ENCODE data around the gene ENO1.
"Not testable (repeated sequence)": the region's sequence is repeated elsewhere in the genome, so short reads cannot be mapped to it uniquely, and the experiment has no call there.

ENO1 gene

GRCh38 chr1:8835941-8836643, 42.4 kb downstream of the ENO1 start:
- no peaks in the 10 kb centered on the region for H3K36me3 ChIP-seq (ENCODE audit: control insufficient read depth, insufficient read depth, low read length, severe bottlenecking)
- H3K27me3 ChIP-seq (replicated peaks; ENCODE audit: control insufficient read depth, insufficient read depth, low read length): no peaks in the 10 kb centered on the region
- no peaks in the 10 kb centered on the region for H3K9me3 ChIP-seq (ENCODE audit: control insufficient read depth, low read length)
- DNase-seq (ENCODE audit: low read depth): peak; percentile 42
- H3K9ac ChIP-seq (ENCODE audit: low read length): no peak overlapping the region
- no peak overlapping the region for H3K4me3 ChIP-seq (ENCODE audit: low read length)
- no peaks in the 10 kb centered on the region for H3K4me1 ChIP-seq (ENCODE audit: control insufficient read depth, insufficient read depth, low read length)

- H3K27me3 ChIP-seq (replicated peaks; ENCODE audit: control insufficient read depth, insufficient read depth, low read length): no peaks in the 10 kb centered on the region
- H3K36me3 ChIP-seq (ENCODE audit: control insufficient read depth, insufficient read depth, low read length, severe bottlenecking): no peaks in the 10 kb centered on the region
- H3K9ac ChIP-seq (ENCODE audit: low read length): no peak overlapping the region
- no peak overlapping the region for H3K4me3 ChIP-seq (ENCODE audit: low read length)
- H3K4me1 ChIP-seq (ENCODE audit: control insufficient read depth, insufficient read depth, low read length): no peaks in the 10 kb centered on the region
- no peak for DNase-seq (ENCODE audit: low read depth)
- no peaks in the 10 kb centered on the region for H3K9me3 ChIP-seq (ENCODE audit: control insufficient read depth, low read length)
Observed at GRCh38 chr1:8831340-8831739, 47.1 kb downstream of the ENO1 start.

GRCh38 chr1:8830732-8831131, 47.8 kb downstream of the ENO1 start:
- H3K4me1 ChIP-seq (ENCODE audit: control insufficient read depth, insufficient read depth, low read length); DNase-seq (ENCODE audit: low read depth); H3K9ac ChIP-seq (ENCODE audit: low read length); H3K27me3 ChIP-seq (replicated peaks; ENCODE audit: control insufficient read depth, insufficient read depth, low read length); H3K9me3 ChIP-seq (ENCODE audit: control insufficient read depth, low read length); H3K36me3 ChIP-seq (ENCODE audit: control insufficient read depth, insufficient read depth, low read length, severe bottlenecking); H3K4me3 ChIP-seq (ENCODE audit: low read length): not testable (repeated sequence)

- no peak overlapping the region for H3K4me3 ChIP-seq (ENCODE audit: low read length)
- no peaks in the 10 kb centered on the region for H3K27me3 ChIP-seq (replicated peaks; ENCODE audit: control insufficient read depth, insufficient read depth, low read length)
- H3K36me3 ChIP-seq (ENCODE audit: control insufficient read depth, insufficient read depth, low read length, severe bottlenecking): no peaks in the 10 kb centered on the region
- H3K9me3 ChIP-seq (ENCODE audit: control insufficient read depth, low read length): no peaks in the 10 kb centered on the region
- H3K4me1 ChIP-seq (ENCODE audit: control insufficient read depth, insufficient read depth, low read length): peaks cover 17% of the 10 kb centered on the region
- H3K9ac ChIP-seq (ENCODE audit: low read length): no peak overlapping the region
- peak; percentile 27 for DNase-seq (ENCODE audit: low read depth)
Observed at GRCh38 chr1:8825985-8826481, 52.5 kb downstream of the ENO1 start.

GRCh38 chr1:8823295-8823664, 55.2 kb downstream of the ENO1 start:
- no peak for DNase-seq (ENCODE audit: low read depth)
- Histone ChIP-seq H3K27me3 (replicated peaks; ENCODE audit: control insufficient read depth, insufficient read depth, low read length) (no peaks in the 10 kb centered on the region), H3K9me3 (ENCODE audit: control insufficient read depth, low read length) (no peaks in the 10 kb centered on the region), H3K4me1 (ENCODE audit: control insufficient read depth, insufficient read depth, low read length) (peaks cover 21% of the 10 kb centered on the region), H3K4me3 (ENCODE audit: low read length) (no peak overlapping the region), H3K36me3 (ENCODE audit: control insufficient read depth, insufficient read depth, low read length, severe bottlenecking) (no peaks in the 10 kb centered on the region), H3K9ac (ENCODE audit: low read length) (no peak overlapping the region)

GRCh38 chr1:8822373-8823294, 55.9 kb downstream of the ENO1 start:
- Histone ChIP-seq H3K9ac (ENCODE audit: low read length) (no peak overlapping the region), H3K36me3 (ENCODE audit: control insufficient read depth, insufficient read depth, low read length, severe bottlenecking) (no peaks in the 10 kb centered on the region), H3K27me3 (replicated peaks; ENCODE audit: control insufficient read depth, insufficient read depth, low read length) (no peaks in the 10 kb centered on the region), H3K4me1 (ENCODE audit: control insufficient read depth, insufficient read depth, low read length) (peaks cover 23% of the 10 kb centered on the region), H3K4me3 (ENCODE audit: low read length) (no peak overlapping the region), H3K9me3 (ENCODE audit: control insufficient read depth, low read length) (no peaks in the 10 kb centered on the region)
- peak; percentile 86 for DNase-seq (ENCODE audit: low read depth)

- no peak overlapping the region for H3K4me3 ChIP-seq (ENCODE audit: low read length)
- no peaks in the 10 kb centered on the region for H3K9me3 ChIP-seq (ENCODE audit: control insufficient read depth, low read length)
- no peak for DNase-seq (ENCODE audit: low read depth)
Observed at GRCh38 chr1:8821084-8821483, 57.4 kb downstream of the ENO1 start.

GRCh38 chr1:8818789-8819188, 59.7 kb downstream of the ENO1 start:
- peaks cover 44% of the 10 kb centered on the region for H3K4me1 ChIP-seq (ENCODE audit: control insufficient read depth, insufficient read depth, low read length)
- not testable (repeated sequence) for DNase-seq (ENCODE audit: low read depth); H3K9ac ChIP-seq (ENCODE audit: low read length); H3K9me3 ChIP-seq (ENCODE audit: control insufficient read depth, low read length); H3K36me3 ChIP-seq (ENCODE audit: control insufficient read depth, insufficient read depth, low read length, severe bottlenecking); H3K27me3 ChIP-seq (replicated peaks; ENCODE audit: control insufficient read depth, insufficient read depth, low read length)
- peak overlapping the region; percentile 89 for H3K4me3 ChIP-seq (ENCODE audit: low read length)

More at GRCh38 chr1:8821084-8821483, 57.4 kb downstream of the ENO1 start:
- no peaks in the 10 kb centered on the region for H3K27me3 ChIP-seq (replicated peaks; ENCODE audit: control insufficient read depth, insufficient read depth, low read length)
- H3K36me3 ChIP-seq (ENCODE audit: control insufficient read depth, insufficient read depth, low read length, severe bottlenecking): no peaks in the 10 kb centered on the region
- peaks cover 26% of the 10 kb centered on the region for H3K4me1 ChIP-seq (ENCODE audit: control insufficient read depth, insufficient read depth, low read length)
- H3K9ac ChIP-seq (ENCODE audit: low read length): no peak overlapping the region

- no peaks in the 10 kb centered on the region for H3K9me3 ChIP-seq (ENCODE audit: control insufficient read depth, low read length)
- peak overlapping the region; percentile 89 for H3K4me3 ChIP-seq (ENCODE audit: low read length)
- peak overlapping the region; percentile 98 for H3K9ac ChIP-seq (ENCODE audit: low read length)
- DNase-seq (ENCODE audit: low read depth): peak; percentile 80
- H3K27me3 ChIP-seq (replicated peaks; ENCODE audit: control insufficient read depth, insufficient read depth, low read length): no peaks in the 10 kb centered on the region
- no peaks in the 10 kb centered on the region for H3K36me3 ChIP-seq (ENCODE audit: control insufficient read depth, insufficient read depth, low read length, severe bottlenecking)
- H3K4me1 ChIP-seq (ENCODE audit: control insufficient read depth, insufficient read depth, low read length): peaks cover 45% of the 10 kb centered on the region
Observed at GRCh38 chr1:8818325-8818775, 60.1 kb downstream of the ENO1 start.

GRCh38 chr1:8817412-8818324, 60.8 kb downstream of the ENO1 start, which contains the start of gene RERE:
Gene RERE (minus strand): TSS chr1:8817640.
- Histone ChIP-seq H3K4me1 (ENCODE audit: control insufficient read depth, insufficient read depth, low read length) (peaks cover 39% of the 10 kb centered on the region), H3K9ac (ENCODE audit: low read length) (peak within 1 kb of the TSS; percentile 98), H3K9me3 (ENCODE audit: control insufficient read depth, low read length) (no peaks in the 10 kb centered on the region), H3K27me3 (replicated peaks; ENCODE audit: control insufficient read depth, insufficient read depth, low read length) (no peaks in the 10 kb centered on the region), H3K36me3 (ENCODE audit: control insufficient read depth, insufficient read depth, low read length, severe bottlenecking) (no peaks in the 10 kb centered on the region), H3K4me3 (ENCODE audit: low read length) (peak within 1 kb of the TSS; percentile 89)
- peak; percentile 96 for DNase-seq (ENCODE audit: low read depth)
